ENCODE measurements around the gene KRT76.

The KRT76 gene

GRCh38 chr12:52783563-52784316 is 6.6 kb upstream of the KRT76 start:
- no peaks in the 10 kb centered on the region for H3K27me3 ChIP-seq (ENCODE audit: control insufficient read depth, insufficient read depth, low read length)
- H3K9ac ChIP-seq (ENCODE audit: low read length) = no peak overlapping the region
- H3K9me3 ChIP-seq (ENCODE audit: control insufficient read depth, low read depth, low read length) = no peaks in the 10 kb centered on the region
- no peaks in the 10 kb centered on the region for H3K4me1 ChIP-seq (ENCODE audit: control insufficient read depth, low read depth, low read length)
- no peaks in the 10 kb centered on the region for H3K36me3 ChIP-seq (ENCODE audit: control insufficient read depth, low read depth, low read length)
- no peak overlapping the region for H3K27ac ChIP-seq (ENCODE audit: low read length)
- H3K4me3 ChIP-seq (ENCODE audit: low read length) = no peak overlapping the region

- Histone ChIP-seq H3K4me3 (ENCODE audit: low read length) (no peak overlapping the region), H3K4me1 (ENCODE audit: control insufficient read depth, low read depth, low read length) (no peaks in the 10 kb centered on the region), H3K36me3 (ENCODE audit: control insufficient read depth, low read depth, low read length) (no peaks in the 10 kb centered on the region), H3K9me3 (ENCODE audit: control insufficient read depth, low read depth, low read length) (no peaks in the 10 kb centered on the region), H3K27me3 (ENCODE audit: control insufficient read depth, insufficient read depth, low read length) (no peaks in the 10 kb centered on the region), H3K9ac (ENCODE audit: low read length) (no peak overlapping the region), H3K27ac (ENCODE audit: low read length) (no peak overlapping the region)
Measured at GRCh38 chr12:52782502-52782901, 5.4 kb upstream of the KRT76 start.

GRCh38 chr12:52781399-52782082 is 4.4 kb upstream of the KRT76 start:
- H3K4me3 ChIP-seq (ENCODE audit: low read length) = no peak overlapping the region
- no peaks in the 10 kb centered on the region for H3K27me3 ChIP-seq (ENCODE audit: control insufficient read depth, insufficient read depth, low read length)
- H3K36me3 ChIP-seq (ENCODE audit: control insufficient read depth, low read depth, low read length) = no peaks in the 10 kb centered on the region
- H3K9me3 ChIP-seq (ENCODE audit: control insufficient read depth, low read depth, low read length) = no peaks in the 10 kb centered on the region
- H3K9ac ChIP-seq (ENCODE audit: low read length) = no peak overlapping the region
- no peak overlapping the region for H3K27ac ChIP-seq (ENCODE audit: low read length)
- no peaks in the 10 kb centered on the region for H3K4me1 ChIP-seq (ENCODE audit: control insufficient read depth, low read depth, low read length)

GRCh38 chr12:52779914-52780313 is 2.8 kb upstream of the KRT76 start:
- H3K4me3 ChIP-seq (ENCODE audit: low read length) = no peak overlapping the region
- H3K36me3 ChIP-seq (ENCODE audit: control insufficient read depth, low read depth, low read length) = no peaks in the 10 kb centered on the region
- no peaks in the 10 kb centered on the region for H3K9me3 ChIP-seq (ENCODE audit: control insufficient read depth, low read depth, low read length)
- no peaks in the 10 kb centered on the region for H3K4me1 ChIP-seq (ENCODE audit: control insufficient read depth, low read depth, low read length)
- H3K9ac ChIP-seq (ENCODE audit: low read length) = no peak overlapping the region
- H3K27me3 ChIP-seq (ENCODE audit: control insufficient read depth, insufficient read depth, low read length) = no peaks in the 10 kb centered on the region
- H3K27ac ChIP-seq (ENCODE audit: low read length) = no peak overlapping the region

GRCh38 chr12:52778833-52779232 is 1.7 kb upstream of the KRT76 start:
- Histone ChIP-seq H3K9ac (ENCODE audit: low read length) (no peak overlapping the region), H3K9me3 (ENCODE audit: control insufficient read depth, low read depth, low read length) (no peaks in the 10 kb centered on the region), H3K27me3 (ENCODE audit: control insufficient read depth, insufficient read depth, low read length) (no peaks in the 10 kb centered on the region), H3K27ac (ENCODE audit: low read length) (no peak overlapping the region), H3K4me3 (ENCODE audit: low read length) (no peak overlapping the region), H3K36me3 (ENCODE audit: control insufficient read depth, low read depth, low read length) (no peaks in the 10 kb centered on the region), H3K4me1 (ENCODE audit: control insufficient read depth, low read depth, low read length) (no peaks in the 10 kb centered on the region)

GRCh38 chr12:52777566-52777965 is 421 bp upstream of the KRT76 start:
- Histone ChIP-seq H3K27me3 (ENCODE audit: control insufficient read depth, insufficient read depth, low read length) (no peaks in the 10 kb centered on the region), H3K9ac (ENCODE audit: low read length) (no peak overlapping the region), H3K9me3 (ENCODE audit: control insufficient read depth, low read depth, low read length) (no peaks in the 10 kb centered on the region), H3K4me3 (ENCODE audit: low read length) (no peak overlapping the region), H3K36me3 (ENCODE audit: control insufficient read depth, low read depth, low read length) (no peaks in the 10 kb centered on the region), H3K27ac (ENCODE audit: low read length) (no peak overlapping the region), H3K4me1 (ENCODE audit: control insufficient read depth, low read depth, low read length) (no peaks in the 10 kb centered on the region)

- no peak overlapping the region for H3K27ac ChIP-seq (ENCODE audit: low read length)
- no peaks in the 10 kb centered on the region for H3K4me1 ChIP-seq (ENCODE audit: control insufficient read depth, low read depth, low read length)
- H3K36me3 ChIP-seq (ENCODE audit: control insufficient read depth, low read depth, low read length) = no peaks in the 10 kb centered on the region
- H3K9ac ChIP-seq (ENCODE audit: low read length) = no peak overlapping the region
- H3K9me3 ChIP-seq (ENCODE audit: control insufficient read depth, low read depth, low read length) = no peaks in the 10 kb centered on the region
- H3K27me3 ChIP-seq (ENCODE audit: control insufficient read depth, insufficient read depth, low read length) = no peaks in the 10 kb centered on the region
- H3K4me3 ChIP-seq (ENCODE audit: low read length) = no peak overlapping the region
Measured at GRCh38 chr12:52776435-52776834, 710 bp downstream of the KRT76 start.

GRCh38 chr12:52774629-52775250 is 2.4 kb downstream of the KRT76 start:
- Histone ChIP-seq H3K4me1 (ENCODE audit: control insufficient read depth, low read depth, low read length) (no peaks in the 10 kb centered on the region), H3K4me3 (ENCODE audit: low read length) (no peak overlapping the region), H3K9ac (ENCODE audit: low read length) (no peak overlapping the region), H3K36me3 (ENCODE audit: control insufficient read depth, low read depth, low read length) (no peaks in the 10 kb centered on the region), H3K9me3 (ENCODE audit: control insufficient read depth, low read depth, low read length) (no peaks in the 10 kb centered on the region), H3K27ac (ENCODE audit: low read length) (no peak overlapping the region), H3K27me3 (ENCODE audit: control insufficient read depth, insufficient read depth, low read length) (no peaks in the 10 kb centered on the region)

- no peaks in the 10 kb centered on the region for H3K9me3 ChIP-seq (ENCODE audit: control insufficient read depth, low read depth, low read length)
- no peak overlapping the region for H3K27ac ChIP-seq (ENCODE audit: low read length)
- no peaks in the 10 kb centered on the region for H3K4me1 ChIP-seq (ENCODE audit: control insufficient read depth, low read depth, low read length)
- no peak overlapping the region for H3K9ac ChIP-seq (ENCODE audit: low read length)
- no peaks in the 10 kb centered on the region for H3K36me3 ChIP-seq (ENCODE audit: control insufficient read depth, low read depth, low read length)
- no peaks in the 10 kb centered on the region for H3K27me3 ChIP-seq (ENCODE audit: control insufficient read depth, insufficient read depth, low read length)
- H3K4me3 ChIP-seq (ENCODE audit: low read length) = no peak overlapping the region
Measured at GRCh38 chr12:52772772-52773171, 4.4 kb downstream of the KRT76 start.

- no peaks in the 10 kb centered on the region for H3K9me3 ChIP-seq (ENCODE audit: control insufficient read depth, low read depth, low read length)
- no peak overlapping the region for H3K9ac ChIP-seq (ENCODE audit: low read length)
- no peaks in the 10 kb centered on the region for H3K36me3 ChIP-seq (ENCODE audit: control insufficient read depth, low read depth, low read length)
- no peaks in the 10 kb centered on the region for H3K27me3 ChIP-seq (ENCODE audit: control insufficient read depth, insufficient read depth, low read length)
- H3K4me1 ChIP-seq (ENCODE audit: control insufficient read depth, low read depth, low read length) = no peaks in the 10 kb centered on the region
- H3K4me3 ChIP-seq (ENCODE audit: low read length) = no peak overlapping the region
- no peak overlapping the region for H3K27ac ChIP-seq (ENCODE audit: low read length)
Measured at GRCh38 chr12:52772188-52772587, 5.0 kb downstream of the KRT76 start.

- Histone ChIP-seq H3K4me3 (ENCODE audit: low read length) (no peak overlapping the region), H3K4me1 (ENCODE audit: control insufficient read depth, low read depth, low read length) (no peaks in the 10 kb centered on the region), H3K36me3 (ENCODE audit: control insufficient read depth, low read depth, low read length) (no peaks in the 10 kb centered on the region), H3K27me3 (ENCODE audit: control insufficient read depth, insufficient read depth, low read length) (no peaks in the 10 kb centered on the region), H3K9ac (ENCODE audit: low read length) (no peak overlapping the region), H3K9me3 (ENCODE audit: control insufficient read depth, low read depth, low read length) (no peaks in the 10 kb centered on the region), H3K27ac (ENCODE audit: low read length) (no peak overlapping the region)
Measured at GRCh38 chr12:52771505-52771904, 5.6 kb downstream of the KRT76 start.

All from iPS-18a (cell line).